Omental fat pad (tissue), 4 donors: ENCODE data around the gene NDUFS6. TPM values are rescaled to one million over a fixed set of nuclear protein-coding genes. Genes with fewer than 3 reads are reported as not detected.

Experiments
- ATAC-seq: fragments of 150-250 bp; one replicate; pipeline ENCODE4 v1.9.1; 2016; ENCODE audit warnings: mild to moderate bottlenecking, moderate library complexity; ENCODE audit not compliant: low FRiP score
- DNase-seq: peaks from one replicate; pipeline ENCODE4 v3.0.0-alpha.2; 2019; ENCODE audit warnings: low spot score
- CTCF ChIP-seq, 3 donors: fragments of 450-650 bp; IDR thresholded peaks; one replicate each; pipeline ENCODE4 v1.5.1; 2016 to 2017; ENCODE audit warnings: antibody characterized with exemption in 3 of 3, mild to moderate bottlenecking in 3 of 3, moderate library complexity in 2 of 3
- total RNA-seq, 4 donors: library from RNA; depleted of rRNA; stranded (reverse); fragments of >200 nt; gene quantifications; one replicate each; pipeline ENCODE4 v1.1.0, GENCODE V29; 2016

The NDUFS6 gene
- total RNA-seq, 4 donors from 2014 or later, result 34.3 to 81.2 (median 44.2) TPM

GRCh38 chr5:1762121-1762882, 38.9 kb upstream of the NDUFS6 start:
- DNase-seq (no peak), ATAC-seq (no peak)
- no peak for TF ChIP-seq CTCF (IDR thresholded peaks at IDR 0.05)

GRCh38 chr5:1762883-1763547, 38.2 kb upstream of the NDUFS6 start:
- DNase-seq (no peak), ATAC-seq (no peak)
- no peak for TF ChIP-seq CTCF (IDR thresholded peaks at IDR 0.05)

GRCh38 chr5:1763548-1763911, 37.7 kb upstream of the NDUFS6 start:
- ATAC-seq (no peak), DNase-seq (no peak)
- no peak for TF ChIP-seq CTCF (IDR thresholded peaks at IDR 0.05)

- no peak for DNase-seq
- no peak for TF ChIP-seq CTCF (IDR thresholded peaks at IDR 0.05)
- no peak for ATAC-seq
Observed at GRCh38 chr5:1763960-1764605, 37.1 kb upstream of the NDUFS6 start.

- no peak for ATAC-seq
Observed at GRCh38 chr5:1764606-1764960, 36.6 kb upstream of the NDUFS6 start.

GRCh38 chr5:1765141-1765879, 35.9 kb upstream of the NDUFS6 start:
- DNase-seq, result no peak
- TF ChIP-seq CTCF (IDR thresholded peaks at IDR 0.05), result no peak
- no peak for ATAC-seq

More at GRCh38 chr5:1764606-1764960, 36.6 kb upstream of the NDUFS6 start:
- no peak for DNase-seq
- TF ChIP-seq CTCF (IDR thresholded peaks at IDR 0.05), result no peak
